PC-3 (cell line): Measurements from ENCODE around the gene CTBP2. TPM values are rescaled to one million over a fixed set of nuclear protein-coding genes. Genes with fewer than 3 reads are reported as not detected.
A peak's percentile ranks its signal among the peaks of the same experiment; 100 is the strongest.

Source experiments
- ATAC-seq: fragments of 200-7000 bp; cut with Tn5 transposase; 2 replicates; pipeline ENCODE4 v1.9.1; 2020; ENCODE audit warnings: mild to moderate bottlenecking, moderate library complexity
- BruUV-seq: library from RNA; stranded (reverse); fragments of 400-500 nt; replicated peaks from 2 replicates; lab custom pipeline; 2021; lab: Mats Ljungman, UMichigan
- CTCF ChIA-PET: fragments of 300-600 bp; sonication (Branson Sonifier 250); formaldehyde crosslinking; loops from one replicate; lab custom pipeline; 2022; ENCODE audit warnings: antibody characterized with exemption; lab: Charles Lee
- POLR2A ChIA-PET: fragments of 300-600 bp; sonication (Branson Sonifier 250); formaldehyde crosslinking; loops from one replicate; lab custom pipeline; 2022; ENCODE audit warnings: antibody characterized with exemption; ENCODE audit not compliant: unreplicated experiment; lab: Charles Lee
- DNase-seq: peaks from one replicate; pipeline ENCODE4 v3.0.0-alpha.2; 2015
- H2AFZ ChIP-seq: fragments of 300-600 bp; sonication (generic); 2 replicates; pipeline ENCODE4 v1.6.0; 2016; ENCODE audit warnings: antibody characterized with exemption, low read length
- H3F3A ChIP-seq: fragments of 300-600 bp; sonication (generic); one replicate; pipeline ENCODE4 v1.6.0; 2017; ENCODE audit warnings: antibody characterized with exemption, low read length, control low read depth, mild to moderate bottlenecking; ENCODE audit not compliant: unreplicated experiment
- H3K27ac ChIP-seq: fragments of 300-600 bp; sonication (generic); 2 replicates; pipeline ENCODE4 v1.5.1; 2016; ENCODE audit warnings: mild to moderate bottlenecking, low read length
- H3K27me3 ChIP-seq: fragments of 300-600 bp; sonication (generic); 2 replicates; pipeline ENCODE4 v1.6.1; 2016; ENCODE audit warnings: low read length, mixed read lengths
- H3K36me3 ChIP-seq: fragments of 300-600 bp; sonication (generic); 2 replicates; pipeline ENCODE4 v1.6.1; 2016; ENCODE audit warnings: low read depth, mixed run types, low read length, mixed read lengths
- H3K4me1 ChIP-seq: fragments of 300-600 bp; sonication (generic); 2 replicates; pipeline ENCODE4 v1.5.1; 2016; ENCODE audit warnings: low read length; ENCODE audit not compliant: insufficient read depth
- H3K4me2 ChIP-seq: fragments of 300-600 bp; sonication (generic); 2 replicates; pipeline ENCODE4 v1.6.0; 2016; ENCODE audit warnings: low read length
- H3K4me3 ChIP-seq: fragments of 300-600 bp; sonication (generic); 2 replicates; pipeline ENCODE4 v1.5.1; 2016; ENCODE audit warnings: mild to moderate bottlenecking, low read length, mixed read lengths
- H3K79me2 ChIP-seq: fragments of 300-600 bp; sonication (generic); 2 replicates; pipeline ENCODE4 v1.6.1; 2017; ENCODE audit warnings: low read length, mixed read lengths
- H3K9ac ChIP-seq: fragments of 300-600 bp; sonication (generic); 2 replicates; pipeline ENCODE4 v1.6.0; 2016; ENCODE audit warnings: mild to moderate bottlenecking, low read length
- H3K9me2 ChIP-seq: fragments of 300-600 bp; sonication (generic); replicated peaks from 2 replicates; pipeline ENCODE4 v1.6.1; 2016; ENCODE audit warnings: mixed run types, low read length, mixed read lengths
- H3K9me3 ChIP-seq: fragments of 300-600 bp; sonication (generic); 2 replicates; pipeline ENCODE4 v1.6.1; 2016; ENCODE audit warnings: low read length, mixed read lengths
- H4K20me1 ChIP-seq: fragments of 300-600 bp; sonication (generic); 2 replicates; pipeline ENCODE4 v1.6.1; 2016; ENCODE audit warnings: low read length, mixed read lengths
- EZH2 ChIP-seq: fragments of 300-600 bp; sonication (generic); IDR thresholded peaks from one replicate; pipeline ENCODE4 v1.6.1; 2017; ENCODE audit warnings: antibody characterized with exemption, mild to moderate bottlenecking, low read length; ENCODE audit not compliant: unreplicated experiment
- EZH2phosphoT487 ChIP-seq: fragments of 300-600 bp; sonication (generic); IDR thresholded peaks from 2 replicates; pipeline ENCODE4 v1.6.1; 2018; ENCODE audit warnings: mild to moderate bottlenecking, antibody characterized with exemption, low read length, borderline replicate concordance
- intact Hi-C: fragments of 100-400 bp; cut with micrococcal nuclease; formaldehyde crosslinking; loops from 2 replicates; pipeline ENCODE4 v1.9.0; 2023
- total RNA-seq: library from RNA; depleted of rRNA; stranded (reverse); fragments of >200 nt; gene quantifications from 2 replicates; pipeline ENCODE4 v1.2.3, GENCODE V29; 2014
- TF ChIP-seq, protein P1 (sequence below): fragments of 300-600 bp; sonication (generic); conservative IDR thresholded peaks from 2 replicates; pipeline ENCODE4 v1.5.1; 2017; ENCODE audit warnings: antibody characterized with exemption, low read depth, mild to moderate bottlenecking, low read length

CTBP2 gene
- total RNA-seq, 1 experiment from 2014 or later: 78.9 TPM

- BruUV-seq: no TSS peak
- peaks cover 10% of the 10 kb centered on the region; the same call in 1 of the 2 replicates for H3K36me3 ChIP-seq
- H3K79me2 ChIP-seq: no peaks in the 10 kb centered on the region
- H3F3A ChIP-seq: no peaks in the 10 kb centered on the region
- intact Hi-C loops: loop anchor here (5.0 kb wide), 1 partner anchor 54 kb away; no protein-coding TSS in a partner anchor
- no peak overlapping the region for H3K4me2 ChIP-seq
- H3K9me2 ChIP-seq: no peaks in the 10 kb centered on the region
- no peak overlapping the region for H3K9ac ChIP-seq
- no peak overlapping the region for H2AFZ ChIP-seq
- CTCF ChIA-PET: no interaction called here
- H3K27me3 ChIP-seq: no peaks in the 10 kb centered on the region
- no peak for ATAC-seq
- no peaks in the 10 kb centered on the region for H3K4me1 ChIP-seq
- no peaks in the 10 kb centered on the region for H3K9me3 ChIP-seq
- POLR2A ChIA-PET: no interaction called here
- H3K27ac ChIP-seq: no peak overlapping the region
- H3K4me3 ChIP-seq: no peak overlapping the region
- no peaks in the 10 kb centered on the region for H4K20me1 ChIP-seq
- TF ChIP-seq EZH2phosphoT487 (no peak), EZH2 (no peak)
- TF ChIP-seq, protein P1, sequence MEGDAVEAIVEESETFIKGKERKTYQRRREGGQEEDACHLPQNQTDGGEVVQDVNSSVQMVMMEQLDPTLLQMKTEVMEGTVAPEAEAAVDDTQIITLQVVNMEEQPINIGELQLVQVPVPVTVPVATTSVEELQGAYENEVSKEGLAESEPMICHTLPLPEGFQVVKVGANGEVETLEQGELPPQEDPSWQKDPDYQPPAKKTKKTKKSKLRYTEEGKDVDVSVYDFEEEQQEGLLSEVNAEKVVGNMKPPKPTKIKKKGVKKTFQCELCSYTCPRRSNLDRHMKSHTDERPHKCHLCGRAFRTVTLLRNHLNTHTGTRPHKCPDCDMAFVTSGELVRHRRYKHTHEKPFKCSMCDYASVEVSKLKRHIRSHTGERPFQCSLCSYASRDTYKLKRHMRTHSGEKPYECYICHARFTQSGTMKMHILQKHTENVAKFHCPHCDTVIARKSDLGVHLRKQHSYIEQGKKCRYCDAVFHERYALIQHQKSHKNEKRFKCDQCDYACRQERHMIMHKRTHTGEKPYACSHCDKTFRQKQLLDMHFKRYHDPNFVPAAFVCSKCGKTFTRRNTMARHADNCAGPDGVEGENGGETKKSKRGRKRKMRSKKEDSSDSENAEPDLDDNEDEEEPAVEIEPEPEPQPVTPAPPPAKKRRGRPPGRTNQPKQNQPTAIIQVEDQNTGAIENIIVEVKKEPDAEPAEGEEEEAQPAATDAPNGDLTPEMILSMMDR: no peak
- no peak for DNase-seq
These were observed 167.0 kb downstream of the CTBP2 start for GRCh38 chr10:124993345-124993708.

GRCh38 chr10:124992462-124993344 lies 167.7 kb downstream of the CTBP2 start:
- H4K20me1 ChIP-seq: no peaks in the 10 kb centered on the region
- no peaks in the 10 kb centered on the region for H3K4me1 ChIP-seq
- H3K9ac ChIP-seq: no peak overlapping the region
- CTCF ChIA-PET: interaction anchor here (0.5 to 1.0 kb wide), 4 partner anchors 17 to 499 kb away, joined by 3 to 5 read pairs (median 3); no protein-coding TSS in a partner anchor
- H3K27ac ChIP-seq: no peak overlapping the region
- intact Hi-C loops: loop anchor here (1.0 to 5.0 kb wide), 2 partner anchors 55 to 69 kb away; no protein-coding TSS in a partner anchor
- no peak overlapping the region for H3K4me3 ChIP-seq
- no peak overlapping the region for H2AFZ ChIP-seq
- H3K9me3 ChIP-seq: no peaks in the 10 kb centered on the region
- DNase-seq (peak; percentile 68), ATAC-seq (peak; percentile 64)
- H3K36me3 ChIP-seq: peaks cover 10% of the 10 kb centered on the region
- POLR2A ChIA-PET: no interaction called here
- H3K27me3 ChIP-seq: no peaks in the 10 kb centered on the region
- no peaks in the 10 kb centered on the region for H3F3A ChIP-seq
- no peak overlapping the region for H3K4me2 ChIP-seq
- TF ChIP-seq, protein P1: peak; percentile 59
- no peak for TF ChIP-seq EZH2phosphoT487
- no peaks in the 10 kb centered on the region for H3K79me2 ChIP-seq
- H3K9me2 ChIP-seq: no peaks in the 10 kb centered on the region
- no TSS peak for BruUV-seq

- no peak for ATAC-seq
- Histone ChIP-seq H3K4me1 (no peaks in the 10 kb centered on the region), H3K4me3 (no peak overlapping the region), H2AFZ (no peak overlapping the region), H3K4me2 (no peak overlapping the region), H3K36me3 (peaks cover 10% of the 10 kb centered on the region), H3K27ac (no peak overlapping the region), H3F3A (no peaks in the 10 kb centered on the region), H3K9me3 (no peaks in the 10 kb centered on the region), H3K9ac (no peak overlapping the region), H3K79me2 (no peaks in the 10 kb centered on the region), H4K20me1 (no peaks in the 10 kb centered on the region), H3K27me3 (no peaks in the 10 kb centered on the region), H3K9me2 (no peaks in the 10 kb centered on the region)
- intact Hi-C loops: loop anchor here (1.0 to 5.0 kb wide), 2 partner anchors 55 to 69 kb away; no protein-coding TSS in a partner anchor
- DNase-seq: no peak
- no TSS peak for BruUV-seq
- POLR2A ChIA-PET: no interaction called here
- TF ChIP-seq EZH2 (no peak), EZH2phosphoT487 (no peak)
- TF ChIP-seq, protein P1: no peak
- CTCF ChIA-PET: no interaction called here
These were observed 168.5 kb downstream of the CTBP2 start for GRCh38 chr10:124991835-124992234.
